Calu3 (cell line): ENCODE measurements around the gene PCDHA8. TPM values are rescaled to one million over a fixed set of nuclear protein-coding genes. Genes with fewer than 3 reads are reported as not detected.
A peak's percentile ranks its signal among the peaks of the same experiment; 100 is the strongest.
"Not testable (repeated sequence)": the region's sequence is repeated elsewhere in the genome, so short reads cannot be mapped to it uniquely, and the experiment has no call there.

Experiments
- BruUV-seq: library from RNA; stranded (reverse); fragments of 400-500 nt; replicated peaks from 2 replicates; lab custom pipeline; 2021; lab: Mats Ljungman, UMichigan
- CTCF ChIA-PET: fragments of 300-600 bp; sonication (Branson Sonifier 250); formaldehyde crosslinking; loops from one replicate; lab custom pipeline; 2022; ENCODE audit warnings: antibody characterized with exemption; lab: Charles Lee
- DNase-seq: peaks from one replicate; pipeline ENCODE4 v3.0.0; 2022
- H3K27ac Mint-ChIP-seq: one replicate; pipeline ENCODE4 v1.8.0; 2022; ENCODE audit warnings: mixed read lengths; ENCODE audit not compliant: unreplicated experiment
- H3K27me3 Mint-ChIP-seq: one replicate; pipeline ENCODE4 v1.8.0; 2022; ENCODE audit warnings: mixed read lengths; ENCODE audit not compliant: unreplicated experiment
- H3K36me3 Mint-ChIP-seq: one replicate; pipeline ENCODE4 v1.8.0; 2022; ENCODE audit warnings: mild to moderate bottlenecking, moderate library complexity, mixed read lengths; ENCODE audit not compliant: insufficient read depth, unreplicated experiment
- H3K4me1 Mint-ChIP-seq: one replicate; pipeline ENCODE4 v1.8.0; 2022; ENCODE audit warnings: mild to moderate bottlenecking, low read depth, mixed read lengths; ENCODE audit not compliant: unreplicated experiment
- H3K4me3 Mint-ChIP-seq: one replicate; pipeline ENCODE4 v1.8.0; 2022; ENCODE audit warnings: mild to moderate bottlenecking, low read depth, moderate library complexity, mixed read lengths; ENCODE audit not compliant: unreplicated experiment
- H3K9me3 Mint-ChIP-seq: one replicate; pipeline ENCODE4 v1.8.0; 2022; ENCODE audit warnings: low read depth, mixed read lengths; ENCODE audit not compliant: unreplicated experiment
- CTCF ChIP-seq: fragments of 200-600 bp; IDR thresholded peaks from one replicate; pipeline ENCODE4 v1.8.0; 2022; ENCODE audit warnings: antibody characterized with exemption; ENCODE audit not compliant: unreplicated experiment
- intact Hi-C: fragments of 100-400 bp; cut with micrococcal nuclease; formaldehyde crosslinking; loops from one replicate; pipeline ENCODE4 v1.10.0; 2022; ENCODE audit not compliant: unreplicated experiment
- total RNA-seq: library from RNA; stranded (reverse); gene quantifications from 2 replicates; pipeline ENCODE4 v1.2.3, GENCODE V29; 2022

The PCDHA8 gene
- total RNA-seq, 1 experiment from 2014 or later = 1.3 TPM

GRCh38 chr5:140875085-140876065 is 34.4 kb downstream of the PCDHA8 start, which contains the start of gene PCDHA12:
TSS of gene PCDHA12 (plus strand) at chr5:140875308. CDS start at chr5:140875473, 165 bp downstream.
- CTCF ChIA-PET = no interaction called here
- no peaks in the 10 kb centered on the region for H3K27me3 Mint-ChIP-seq
- no peak within 1 kb of the TSS for H3K4me3 Mint-ChIP-seq
- DNase-seq = no peak
- peaks cover 2% of the 10 kb centered on the region for H3K9me3 Mint-ChIP-seq
- H3K4me1 Mint-ChIP-seq = no peaks in the 10 kb centered on the region
- BruUV-seq = no TSS peak
- H3K36me3 Mint-ChIP-seq = no peaks in the 10 kb centered on the region
- no peak for TF ChIP-seq CTCF
- H3K27ac Mint-ChIP-seq = no peak within 1 kb of the TSS
- intact Hi-C loops = loop anchor here (2.0 kb wide), 1 partner anchor 165 kb away; no protein-coding TSS in a partner anchor

DNA sequence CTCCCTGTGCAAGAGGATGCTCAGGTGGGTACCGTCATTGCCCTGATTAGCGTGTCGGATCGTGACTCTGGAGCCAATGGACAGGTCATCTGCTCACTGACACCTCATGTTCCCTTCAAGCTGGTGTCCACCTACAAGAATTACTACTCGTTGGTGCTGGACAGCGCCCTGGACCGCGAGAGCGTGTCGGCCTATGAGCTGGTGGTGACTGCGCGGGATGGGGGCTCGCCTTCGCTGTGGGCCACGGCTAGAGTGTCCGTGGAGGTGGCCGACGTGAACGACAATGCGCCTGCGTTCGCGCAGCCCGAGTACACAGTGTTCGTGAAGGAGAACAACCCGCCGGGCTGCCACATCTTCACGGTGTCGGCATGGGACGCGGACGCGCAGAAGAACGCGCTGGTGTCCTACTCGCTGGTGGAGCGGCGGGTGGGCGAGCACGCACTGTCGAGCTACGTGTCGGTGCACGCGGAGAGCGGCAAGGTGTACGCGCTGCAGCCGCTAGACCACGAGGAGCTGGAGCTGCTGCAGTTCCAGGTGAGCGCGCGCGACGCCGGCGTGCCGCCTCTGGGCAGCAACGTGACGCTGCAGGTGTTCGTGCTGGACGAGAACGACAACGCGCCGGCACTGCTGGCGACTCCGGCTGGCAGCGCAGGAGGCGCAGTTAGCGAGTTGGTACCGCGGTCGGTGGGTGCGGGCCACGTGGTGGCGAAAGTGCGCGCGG is 35.7 kb downstream of the PCDHA8 start:
- DNase-seq, H3K27me3 Mint-ChIP-seq, H3K36me3 Mint-ChIP-seq, intact Hi-C loops, H3K4me1 Mint-ChIP-seq, BruUV-seq, H3K4me3 Mint-ChIP-seq, H3K9me3 Mint-ChIP-seq, H3K27ac Mint-ChIP-seq, CTCF ChIA-PET: not testable (repeated sequence)

- Mint-ChIP-seq H3K4me1 (no peaks in the 10 kb centered on the region), H3K4me3 (no peak overlapping the region), H3K9me3 (peaks cover 5% of the 10 kb centered on the region), H3K36me3 (no peaks in the 10 kb centered on the region), H3K27me3 (no peaks in the 10 kb centered on the region), H3K27ac (no peak overlapping the region)
- no TSS peak for BruUV-seq
- no peak for DNase-seq
- intact Hi-C loops = no loop called here
- CTCF ChIA-PET = no interaction called here
- TF ChIP-seq CTCF = no peak
These were observed 36.2 kb downstream of the PCDHA8 start for GRCh38 chr5:140877262-140877581.

DNA sequence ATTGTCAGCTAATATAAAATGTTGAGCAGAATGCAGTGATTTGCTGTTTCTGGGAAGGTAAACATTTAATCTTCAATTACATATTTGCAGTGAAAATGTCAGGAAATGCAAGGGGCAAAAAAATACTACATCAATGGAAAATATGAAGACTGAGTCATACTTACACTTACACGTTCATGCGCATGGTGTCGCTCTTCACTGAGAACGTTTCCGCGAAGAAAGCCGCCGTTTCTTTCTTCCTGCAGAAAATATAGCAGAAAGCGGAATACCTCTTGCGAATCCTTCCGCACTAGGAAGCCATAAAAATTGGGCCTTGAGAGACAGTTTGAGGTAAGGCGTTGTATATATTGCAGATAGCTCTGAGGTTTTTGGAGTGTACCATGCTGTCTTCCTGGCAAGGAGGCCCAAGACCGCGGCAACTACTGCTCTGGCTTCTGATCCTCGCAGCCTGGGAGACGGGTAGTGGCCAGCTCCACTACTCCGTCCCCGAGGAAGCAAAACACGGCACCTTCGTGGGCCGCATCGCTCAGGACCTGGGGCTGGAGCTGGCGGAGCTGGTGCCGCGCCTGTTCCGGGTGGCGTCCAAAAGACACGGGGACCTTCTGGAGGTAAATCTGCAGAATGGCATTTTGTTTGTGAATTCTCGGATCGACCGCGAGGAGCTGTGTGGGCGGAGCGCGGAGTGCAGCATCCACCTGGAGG is 41.1 kb downstream of the PCDHA8 start, which contains the start of gene PCDHA13:
PCDHA13 (plus strand) TSS at position 236 of the 702 bp plus-strand sequence; CDS start at position 381, 145 bp downstream.
- no peaks in the 10 kb centered on the region for H3K4me1 Mint-ChIP-seq
- no peak within 1 kb of the TSS for H3K27ac Mint-ChIP-seq
- peak within 1 kb of the TSS; percentile 42 for H3K4me3 Mint-ChIP-seq
- BruUV-seq = no TSS peak
- peaks cover 5% of the 10 kb centered on the region for H3K9me3 Mint-ChIP-seq
- no peaks in the 10 kb centered on the region for H3K36me3 Mint-ChIP-seq
- H3K27me3 Mint-ChIP-seq = no peaks in the 10 kb centered on the region
- peak; percentile 30 for DNase-seq
- no peak for TF ChIP-seq CTCF
- CTCF ChIA-PET = interaction anchor here (1.2 to 1.6 kb wide), 2 partner anchors 84 to 158 kb away, joined by 3 to 7 read pairs; partner anchors contain the start of gene PCDHAC2
- intact Hi-C loops = loop anchor here (1.0 to 2.0 kb wide), 3 partner anchors 45 to 159 kb away; partner anchors contain the start of genes PCDHA4 and PCDHAC1
